WTC11 (cell line): ENCODE data around the gene P3H4.

Experiments used
- ATF3 ChIP-seq: sonication (generic); formaldehyde crosslinking; conservative IDR thresholded peaks from 2 replicates; pipeline ENCODE4 v1.8.1; 2022; ENCODE audit warnings: mild to moderate bottlenecking, missing genetic modification reagents
- CTCF ChIP-seq: fragments of 200-600 bp; IDR thresholded peaks from 2 replicates; pipeline ENCODE4 v1.8.0; 2022; ENCODE audit warnings: antibody characterized with exemption
- MAX ChIP-seq: sonication (generic); formaldehyde crosslinking; IDR thresholded peaks from 2 replicates; pipeline ENCODE4 v1.8.0; 2022; ENCODE audit warnings: mild to moderate bottlenecking, missing genetic modification reagents
- MYBL2 ChIP-seq: sonication (generic); formaldehyde crosslinking; IDR thresholded peaks from 2 replicates; pipeline ENCODE4 v1.8.1; 2023; ENCODE audit warnings: mild to moderate bottlenecking, moderate library complexity, missing genetic modification reagents
- USF1 ChIP-seq: sonication (generic); formaldehyde crosslinking; IDR thresholded peaks from 2 replicates; pipeline ENCODE4 v1.8.0; 2022; ENCODE audit warnings: mild to moderate bottlenecking, missing genetic modification reagents

- TF ChIP-seq CTCF (no peak), MAX (CRISPR knock-in tag) (no peak), ATF3 (no peak), MYBL2 (CRISPR knock-in tag) (no peak), USF1 (CRISPR knock-in tag) (no peak)
These were observed 11.8 kb upstream of the P3H4 start for GRCh38 chr17:41823580-41823979.
